HL-60/S4 treated with phorbol 12-myristate 13-acetate at 8.2 ng/mL for 4 days and 3 days (cell line): ENCODE results near the gene P4HB.

ENCODE experiments used
- in situ Hi-C: fragments of 300-500 bp; cut with MboI; formaldehyde crosslinking; loops from 2 replicates; pipeline ENCODE4 v1.15.0; 2022; ENCODE audit warnings: low sequenced_read_pairs

The P4HB gene

GRCh38 chr17:81833160-81833920 is 27.0 kb downstream of the P4HB start, which contains the start of gene MCRIP1:
Gene MCRIP1, minus strand, starts transcription at chr17:81833291. Its CDS starts 8,785 bp downstream, at chr17:81824506.
- in situ Hi-C loops = no loop called here

GRCh38 chr17:81832608-81833159 is 27.7 kb downstream of the P4HB start:
- in situ Hi-C loops = no loop called here

GRCh38 chr17:81831957-81832607 is 28.3 kb downstream of the P4HB start:
- in situ Hi-C loops = no loop called here

- in situ Hi-C loops = no loop called here
Observed at GRCh38 chr17:81831563-81831956, 28.8 kb downstream of the P4HB start.

GRCh38 chr17:81829858-81830257 is 30.5 kb downstream of the P4HB start:
- in situ Hi-C loops = no loop called here

GRCh38 chr17:81828656-81829055 is 31.7 kb downstream of the P4HB start:
- in situ Hi-C loops = no loop called here

GRCh38 chr17:81825841-81826466 is 34.4 kb downstream of the P4HB start:
- in situ Hi-C loops = no loop called here

GRCh38 chr17:81824595-81824994 is 35.7 kb downstream of the P4HB start:
- in situ Hi-C loops = no loop called here

- in situ Hi-C loops = no loop called here
Observed at GRCh38 chr17:81823820-81824550, 36.4 kb downstream of the P4HB start.

GRCh38 chr17:81822996-81823819 is 37.1 kb downstream of the P4HB start:
- in situ Hi-C loops = no loop called here

GRCh38 chr17:81822312-81822637 is 38.1 kb downstream of the P4HB start:
- in situ Hi-C loops = no loop called here

GRCh38 chr17:81821603-81822311 is 38.6 kb downstream of the P4HB start:
- in situ Hi-C loops = no loop called here

GRCh38 chr17:81821147-81821546 is 39.2 kb downstream of the P4HB start:
- in situ Hi-C loops = no loop called here

- in situ Hi-C loops = no loop called here
Observed at GRCh38 chr17:81819708-81820107, 40.6 kb downstream of the P4HB start.

GRCh38 chr17:81817758-81818147 is 42.6 kb downstream of the P4HB start:
- in situ Hi-C loops = no loop called here

- in situ Hi-C loops = no loop called here
Observed at GRCh38 chr17:81815646-81815986, 44.7 kb downstream of the P4HB start.

GRCh38 chr17:81814748-81815645 is 45.3 kb downstream of the P4HB start:
- in situ Hi-C loops = no loop called here

GRCh38 chr17:81813861-81814683 is 46.3 kb downstream of the P4HB start:
- in situ Hi-C loops = no loop called here
